HAP-1 (cell line): Measurements from ENCODE around the gene CIB1.
A peak's percentile ranks its signal among the peaks of the same experiment; 100 is the strongest.

ENCODE experiments used
- DNase-seq, 2 experiments: peaks; one replicate each; pipeline ENCODE4 v3.0.0-alpha.2; 2016 to 2020; ENCODE audit warnings: low spot score in 2 of 2
- H3K27me3 ChIP-seq: fragments of 250-450 bp; sonication (Bioruptor Pico); 2 replicates; pipeline ENCODE4 v1.5.1; 2020; ENCODE audit warnings: low read depth, mild to moderate bottlenecking, moderate library complexity
- H3K36me3 ChIP-seq: fragments of 250-450 bp; sonication (Bioruptor Pico); replicated peaks from 2 replicates; pipeline ENCODE4 v1.5.1; 2020; ENCODE audit warnings: mild to moderate bottlenecking
- H3K4me1 ChIP-seq: fragments of 250-450 bp; sonication (Bioruptor Pico); 2 replicates; pipeline ENCODE4 v1.5.1; 2020; ENCODE audit warnings: mild to moderate bottlenecking
- H3K4me3 ChIP-seq: fragments of 250-450 bp; sonication (Bioruptor Pico); 2 replicates; pipeline ENCODE4 v1.5.1; 2020; ENCODE audit warnings: mild to moderate bottlenecking, moderate library complexity
- H3K9me3 ChIP-seq: fragments of 250-450 bp; sonication (Bioruptor Pico); 2 replicates; pipeline ENCODE4 v1.5.1; 2020; ENCODE audit warnings: mild to moderate bottlenecking, moderate library complexity
- in situ Hi-C: fragments of 300-500 bp; cut with MboI; formaldehyde crosslinking; loops from 3 replicates; pipeline ENCODE4 v1.14.3; 2020; ENCODE audit warnings: low sequenced_read_pairs, inconsistent platforms, mixed read lengths

CIB1 gene

GRCh38 chr15:90205050-90205848 is 28.5 kb downstream of the CIB1 start:
- H3K36me3 ChIP-seq, result no peaks in the 10 kb centered on the region; the same call in 1 of the 2 replicates
- H3K4me1 ChIP-seq, result peaks cover 11% of the 10 kb centered on the region
- DNase-seq, result no peak
- in situ Hi-C loops, result no loop called here
- H3K27me3 ChIP-seq, result no peaks in the 10 kb centered on the region
- no peak overlapping the region for H3K4me3 ChIP-seq
- no peaks in the 10 kb centered on the region for H3K9me3 ChIP-seq

GRCh38 chr15:90203922-90204321 is 29.8 kb downstream of the CIB1 start:
- peak in 1 of 2 experiments; percentile 36 for DNase-seq

GRCh38 chr15:90203473-90203872 is 30.3 kb downstream of the CIB1 start:
- no peaks in the 10 kb centered on the region for H3K27me3 ChIP-seq
- no peaks in the 10 kb centered on the region for H3K9me3 ChIP-seq
- in situ Hi-C loops, result no loop called here
- no peak overlapping the region for H3K4me3 ChIP-seq
- no peak for DNase-seq
- H3K36me3 ChIP-seq, result no peaks in the 10 kb centered on the region; the same call in 1 of the 2 replicates
- H3K4me1 ChIP-seq, result peaks cover 11% of the 10 kb centered on the region

More at GRCh38 chr15:90203922-90204321, 29.8 kb downstream of the CIB1 start:
- H3K27me3 ChIP-seq, result no peaks in the 10 kb centered on the region
- in situ Hi-C loops, result no loop called here
- H3K4me1 ChIP-seq, result peaks cover 11% of the 10 kb centered on the region
- H3K36me3 ChIP-seq, result no peaks in the 10 kb centered on the region; the same call in 1 of the 2 replicates
- no peak overlapping the region for H3K4me3 ChIP-seq
- no peaks in the 10 kb centered on the region for H3K9me3 ChIP-seq

GRCh38 chr15:90202929-90203328 is 30.8 kb downstream of the CIB1 start:
- Histone ChIP-seq H3K9me3 (no peaks in the 10 kb centered on the region), H3K27me3 (no peaks in the 10 kb centered on the region), H3K4me3 (peak overlapping the region; percentile 2; the same call in 1 of the 2 replicates), H3K36me3 (no peaks in the 10 kb centered on the region; the same call in 1 of the 2 replicates), H3K4me1 (peaks cover 11% of the 10 kb centered on the region)
- DNase-seq, result no peak
- in situ Hi-C loops, result no loop called here

GRCh38 chr15:90201944-90202375 is 31.8 kb downstream of the CIB1 start:
- peak overlapping the region; percentile 62 for H3K4me3 ChIP-seq
- peak in 1 of 2 experiments; percentile 47 for DNase-seq
- no peaks in the 10 kb centered on the region for H3K9me3 ChIP-seq
- H3K4me1 ChIP-seq, result peaks cover 11% of the 10 kb centered on the region
- in situ Hi-C loops, result no loop called here
- H3K27me3 ChIP-seq, result no peaks in the 10 kb centered on the region
- no peaks in the 10 kb centered on the region; the same call in 1 of the 2 replicates for H3K36me3 ChIP-seq

- H3K36me3 ChIP-seq, result no peaks in the 10 kb centered on the region; the same call in 1 of the 2 replicates
- in situ Hi-C loops, result no loop called here
- peak; percentile 68 to 88 for DNase-seq
- H3K27me3 ChIP-seq, result no peaks in the 10 kb centered on the region
- no peaks in the 10 kb centered on the region for H3K9me3 ChIP-seq
- peaks cover 11% of the 10 kb centered on the region for H3K4me1 ChIP-seq
- peak within 1 kb of the TSS; percentile 62 for H3K4me3 ChIP-seq
Measured at GRCh38 chr15:90201130-90201943, 32.4 kb downstream of the CIB1 start, which contains the start of gene SEMA4B. SEMA4B (plus strand) TSS chr15:90201330; CDS start chr15:90201579, 249 bp downstream.

GRCh38 chr15:90200534-90201129 is 33.1 kb downstream of the CIB1 start:
- peak in 1 of 2 experiments; percentile 32 for DNase-seq
- H3K4me1 ChIP-seq, result peaks cover 11% of the 10 kb centered on the region

GRCh38 chr15:90194655-90195054 is 39.1 kb downstream of the CIB1 start:
- no peaks in the 10 kb centered on the region for H3K27me3 ChIP-seq
- no peaks in the 10 kb centered on the region for H3K36me3 ChIP-seq
- no peaks in the 10 kb centered on the region for H3K9me3 ChIP-seq
- no peak for DNase-seq
- no peak overlapping the region for H3K4me3 ChIP-seq
- in situ Hi-C loops, result no loop called here
- no peaks in the 10 kb centered on the region for H3K4me1 ChIP-seq

More at GRCh38 chr15:90200534-90201129, 33.1 kb downstream of the CIB1 start:
- no peaks in the 10 kb centered on the region; the same call in 1 of the 2 replicates for H3K36me3 ChIP-seq
- H3K4me3 ChIP-seq, result peak overlapping the region; percentile 62
- in situ Hi-C loops, result no loop called here
- H3K9me3 ChIP-seq, result no peaks in the 10 kb centered on the region
- H3K27me3 ChIP-seq, result no peaks in the 10 kb centered on the region

- no peak for DNase-seq
- H3K4me1 ChIP-seq, result no peaks in the 10 kb centered on the region
- no peaks in the 10 kb centered on the region for H3K9me3 ChIP-seq
- no peak overlapping the region for H3K4me3 ChIP-seq
- no peaks in the 10 kb centered on the region for H3K27me3 ChIP-seq
- H3K36me3 ChIP-seq, result no peaks in the 10 kb centered on the region
- in situ Hi-C loops, result no loop called here
Measured at GRCh38 chr15:90192961-90193786, 40.6 kb downstream of the CIB1 start.

GRCh38 chr15:90191794-90192509 is 41.8 kb downstream of the CIB1 start:
- H3K4me1 ChIP-seq, result no peaks in the 10 kb centered on the region
- in situ Hi-C loops, result no loop called here
- H3K4me3 ChIP-seq, result no peak overlapping the region
- no peaks in the 10 kb centered on the region for H3K36me3 ChIP-seq
- H3K27me3 ChIP-seq, result no peaks in the 10 kb centered on the region
- DNase-seq, result peak in 1 of 2 experiments; percentile 73
- H3K9me3 ChIP-seq, result no peaks in the 10 kb centered on the region

- Histone ChIP-seq H3K27me3 (no peaks in the 10 kb centered on the region), H3K4me1 (no peaks in the 10 kb centered on the region), H3K9me3 (no peaks in the 10 kb centered on the region), H3K36me3 (no peaks in the 10 kb centered on the region), H3K4me3 (no peak overlapping the region)
- in situ Hi-C loops, result no loop called here
- no peak for DNase-seq
Measured at GRCh38 chr15:90191344-90191687, 42.4 kb downstream of the CIB1 start.

- in situ Hi-C loops, result no loop called here
- Histone ChIP-seq H3K27me3 (no peaks in the 10 kb centered on the region), H3K9me3 (no peaks in the 10 kb centered on the region), H3K4me3 (no peak overlapping the region), H3K4me1 (no peaks in the 10 kb centered on the region), H3K36me3 (no peaks in the 10 kb centered on the region)
- no peak for DNase-seq
Measured at GRCh38 chr15:90190606-90191343, 43.0 kb downstream of the CIB1 start.
